ENCODE measurements around the gene AP4E1.
"Not testable (repeated sequence)": the region's sequence is repeated elsewhere in the genome, so short reads cannot be mapped to it uniquely, and the experiment has no call there.

AP4E1 gene

GRCh38 chr15:50890751-50891150 lies 17.7 kb upstream of the AP4E1 start:
- DNase-seq, result no peak

GRCh38 chr15:50891159-50891558 lies 17.3 kb upstream of the AP4E1 start:
- no peak for DNase-seq

DNA sequence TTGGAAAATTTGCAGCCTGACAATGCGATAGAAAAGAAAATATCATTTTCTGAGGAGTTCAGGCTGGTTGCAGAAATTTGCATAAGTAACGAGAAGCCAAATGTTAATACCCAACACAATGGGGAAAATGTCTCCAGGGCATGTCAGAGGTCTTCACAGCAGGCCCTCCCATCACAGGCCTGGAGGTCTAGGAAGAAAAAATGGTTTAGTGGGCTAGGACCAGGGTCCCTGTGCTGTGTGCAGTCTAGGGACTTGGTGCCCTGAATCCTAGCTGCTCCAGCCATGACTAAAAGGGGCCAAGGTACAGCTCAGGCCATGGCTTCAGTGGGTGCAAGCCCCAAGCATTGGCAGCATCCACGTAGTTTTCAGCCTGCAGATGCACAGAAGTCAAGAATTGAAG lies 14.5 kb upstream of the AP4E1 start:
- DNase-seq, result no peak

- DNase-seq, result not testable (repeated sequence)
These were observed 7.1 kb upstream of the AP4E1 start for GRCh38 chr15:50901390-50901789.

DNA sequence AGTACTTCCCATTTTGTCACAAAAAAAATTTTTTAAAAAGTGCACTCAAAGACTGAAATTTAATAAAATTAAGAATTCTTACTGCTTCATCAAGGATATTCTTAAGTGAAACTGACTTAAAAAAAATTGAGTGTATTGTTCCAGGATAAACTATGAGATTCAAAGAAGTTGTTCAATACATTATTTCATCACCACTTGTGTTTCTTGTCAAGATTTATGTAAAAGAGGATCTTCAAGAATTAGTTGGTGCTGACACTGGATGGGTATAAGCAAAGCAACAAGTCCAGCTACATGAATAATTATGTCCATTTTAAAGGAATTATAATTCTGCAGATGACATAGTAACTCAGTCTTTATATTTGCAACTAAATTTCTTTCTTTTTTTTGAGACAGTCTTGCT lies 4.3 kb upstream of the AP4E1 start:
- no peak for DNase-seq

GRCh38 chr15:50905055-50905454 lies 3.4 kb upstream of the AP4E1 start:
- DNase-seq, result no peak

DNA sequence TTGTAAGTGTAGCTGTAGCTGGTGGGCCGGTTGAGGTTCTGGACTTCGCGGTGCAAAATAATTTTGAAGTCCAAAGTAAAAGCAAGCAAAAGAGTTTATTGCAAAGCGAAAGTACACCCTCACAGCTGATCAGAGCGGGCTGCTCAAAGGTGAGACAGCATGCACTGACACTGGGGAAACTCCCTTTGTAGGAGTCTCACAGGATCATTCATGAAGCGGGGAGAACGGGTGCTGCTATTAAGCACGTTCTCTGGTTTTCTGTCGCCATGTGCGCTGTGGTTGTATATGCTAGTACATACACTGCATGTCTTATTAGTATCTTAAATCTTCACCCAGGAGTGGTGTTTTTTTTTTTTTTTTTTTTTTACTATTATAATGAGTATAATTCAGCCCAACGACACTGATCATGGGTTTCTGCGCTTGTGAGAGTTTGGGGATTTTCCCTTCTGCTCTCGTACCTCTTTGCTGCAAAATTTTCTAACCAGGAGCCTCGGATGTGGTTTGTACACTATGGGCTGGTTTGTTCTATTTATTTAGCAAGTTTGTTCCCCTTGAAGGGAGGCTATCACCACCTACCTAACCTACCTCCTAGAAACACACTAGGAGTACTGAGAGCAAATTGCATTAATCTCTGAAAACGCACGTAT lies 1.4 kb upstream of the AP4E1 start:
- DNase-seq, result peak; percentile 58

GRCh38 chr15:50907601-50908208 lies 778 bp upstream of the AP4E1 start:
- DNase-seq, result peak; percentile 33

DNA sequence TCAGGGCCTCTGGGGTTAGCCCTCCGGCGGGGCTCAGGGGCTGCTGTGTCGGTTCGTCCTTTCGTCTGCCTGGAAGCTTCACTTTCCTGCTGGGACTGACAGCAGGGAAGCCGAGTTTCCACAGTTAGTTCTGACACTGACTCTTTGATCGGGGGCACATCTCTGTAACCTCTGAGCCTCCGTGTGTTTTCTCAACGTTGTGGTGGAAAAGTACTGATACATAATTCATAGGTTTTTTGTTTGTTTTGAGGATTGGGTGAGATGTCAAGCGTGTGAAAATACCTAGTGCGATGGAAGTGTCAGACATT lies 481 bp downstream of the AP4E1 start:
- DNase-seq, result peak; percentile 24

DNA sequence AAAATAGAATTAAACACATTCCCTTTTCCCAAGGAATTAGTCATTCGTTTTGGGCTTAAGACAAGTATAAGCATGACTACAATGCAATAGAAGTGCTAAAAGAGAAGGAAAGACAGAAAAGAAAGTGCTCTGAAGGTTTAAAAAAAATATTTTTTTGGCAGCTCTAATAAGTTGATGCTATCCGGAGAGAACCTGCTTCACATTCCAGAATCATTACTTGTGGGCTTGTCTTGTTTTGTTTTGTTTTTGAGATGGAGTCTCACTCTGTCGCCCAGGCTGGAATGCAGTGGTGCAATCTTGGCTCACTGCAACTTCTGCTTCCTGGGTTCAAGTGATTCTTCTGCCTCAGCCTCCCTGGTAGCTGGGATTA lies 1.9 kb downstream of the AP4E1 start:
- DNase-seq, result peak; percentile 93

- peak; percentile 92 for DNase-seq
These were observed 2.5 kb downstream of the AP4E1 start for GRCh38 chr15:50911001-50911400.

GRCh38 chr15:50911621-50912020 lies 3.1 kb downstream of the AP4E1 start:
- DNase-seq, result peak; percentile 24

DNA sequence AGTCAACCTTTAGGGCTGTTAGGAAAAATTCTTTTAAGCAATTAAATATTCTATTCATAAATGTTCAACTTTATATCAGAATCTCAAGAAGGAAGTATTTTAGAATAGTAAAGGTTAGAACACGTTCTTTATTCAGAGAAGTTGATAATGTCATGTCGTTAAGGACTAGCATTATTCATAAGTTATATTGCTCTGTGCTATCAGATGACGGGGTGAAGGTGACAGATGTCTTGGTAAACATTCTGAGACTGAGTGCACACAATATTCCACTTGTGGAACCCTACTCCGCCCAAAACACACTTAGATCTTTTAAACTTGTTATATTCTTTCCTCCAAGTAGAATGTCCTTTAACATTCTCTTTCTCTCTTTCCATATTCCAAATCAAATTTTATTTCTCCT lies 7.9 kb downstream of the AP4E1 start:
- DNase-seq, result no peak

- DNase-seq, result not testable (repeated sequence)
These were observed 10.9 kb downstream of the AP4E1 start for GRCh38 chr15:50919359-50919758.

DNA sequence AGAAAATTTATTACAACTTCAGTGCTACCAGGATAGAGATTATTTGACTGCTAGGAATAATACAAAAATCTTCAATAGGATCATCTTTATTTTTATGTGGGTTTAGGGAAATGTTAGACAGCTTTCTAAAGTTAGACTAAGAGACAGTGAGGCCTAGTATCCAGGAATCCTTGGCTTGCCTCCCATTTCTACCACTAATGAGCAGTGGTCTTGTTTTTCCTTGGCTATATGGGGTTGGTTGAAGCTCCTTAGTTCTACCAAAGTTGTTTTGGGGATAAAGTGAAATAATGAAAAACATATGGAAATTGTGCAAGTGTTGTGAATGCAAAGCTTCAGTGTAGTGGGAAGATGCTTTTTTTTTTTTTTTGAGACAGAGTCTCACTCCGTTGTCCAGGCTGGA lies 16.8 kb downstream of the AP4E1 start:
- no peak for DNase-seq

- DNase-seq, result no peak
These were observed 20.6 kb downstream of the AP4E1 start for GRCh38 chr15:50929062-50929461.

GRCh38 chr15:50930792-50931191 lies 22.3 kb downstream of the AP4E1 start:
- no peak for DNase-seq

DNA sequence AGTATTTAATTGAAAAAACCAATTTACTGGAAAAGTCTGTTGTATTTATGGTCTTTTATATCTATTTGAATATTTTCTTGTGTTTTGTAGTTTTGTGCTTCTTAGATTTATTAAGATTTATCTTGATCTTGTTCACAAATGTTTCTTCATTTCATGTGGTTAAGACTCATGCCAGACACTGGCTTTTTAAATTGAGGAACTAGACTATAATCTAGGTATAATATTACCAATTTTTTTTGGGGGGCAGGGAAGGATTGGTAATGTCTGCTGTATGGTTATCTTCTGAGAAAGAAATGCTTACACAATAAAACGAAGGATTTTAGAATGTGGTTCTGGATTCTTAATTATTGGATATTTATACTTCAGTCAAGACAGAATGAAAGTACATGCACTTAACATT lies 24.9 kb downstream of the AP4E1 start:
- DNase-seq, result no peak

GRCh38 chr15:50938525-50938924 lies 30.0 kb downstream of the AP4E1 start:
- no peak for DNase-seq

GRCh38 chr15:50939911-50940310 lies 31.4 kb downstream of the AP4E1 start:
- no peak for DNase-seq

DNA sequence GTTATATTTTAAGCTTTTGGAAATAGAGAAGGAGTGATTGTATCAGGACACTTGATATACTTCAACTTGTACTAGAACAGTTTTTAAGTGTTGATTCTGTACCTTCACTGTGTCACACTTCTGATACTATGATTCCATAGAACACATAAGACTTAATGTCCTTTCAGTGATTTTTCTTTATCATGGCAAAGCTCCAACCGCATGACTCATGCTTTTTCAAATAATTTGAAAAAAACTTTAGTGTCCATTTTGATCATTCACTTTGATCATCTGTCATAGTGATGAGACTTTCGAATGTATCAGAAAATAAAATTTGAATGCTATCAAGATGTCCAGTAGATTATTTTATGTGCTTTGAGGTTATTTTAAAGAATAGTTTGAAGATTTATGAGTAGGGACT lies 32.0 kb downstream of the AP4E1 start:
- DNase-seq, result no peak

GRCh38 chr15:50943638-50944037 lies 35.2 kb downstream of the AP4E1 start:
- DNase-seq, result no peak

DNA sequence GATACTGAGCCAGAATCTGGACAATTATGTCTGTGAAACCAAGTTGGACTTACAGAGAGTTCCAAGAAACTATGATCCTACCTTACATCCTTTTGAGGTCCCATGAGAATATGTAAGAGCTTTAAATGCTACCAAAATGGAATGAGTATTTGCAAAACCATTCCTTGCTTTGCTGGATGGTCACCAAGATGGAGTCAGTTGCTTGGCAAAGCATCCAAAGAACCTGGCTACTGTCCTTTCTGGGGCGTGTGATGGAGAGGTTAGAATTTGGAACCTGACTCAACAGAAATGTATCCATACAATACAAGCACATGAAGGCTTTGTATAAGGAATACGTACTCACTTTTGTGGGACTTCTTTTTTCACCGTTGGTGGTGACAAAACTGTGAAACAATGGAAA lies 36.2 kb downstream of the AP4E1 start:
- no peak for DNase-seq

- no peak for DNase-seq
These were observed 37.2 kb downstream of the AP4E1 start for GRCh38 chr15:50945725-50946124.

DNA sequence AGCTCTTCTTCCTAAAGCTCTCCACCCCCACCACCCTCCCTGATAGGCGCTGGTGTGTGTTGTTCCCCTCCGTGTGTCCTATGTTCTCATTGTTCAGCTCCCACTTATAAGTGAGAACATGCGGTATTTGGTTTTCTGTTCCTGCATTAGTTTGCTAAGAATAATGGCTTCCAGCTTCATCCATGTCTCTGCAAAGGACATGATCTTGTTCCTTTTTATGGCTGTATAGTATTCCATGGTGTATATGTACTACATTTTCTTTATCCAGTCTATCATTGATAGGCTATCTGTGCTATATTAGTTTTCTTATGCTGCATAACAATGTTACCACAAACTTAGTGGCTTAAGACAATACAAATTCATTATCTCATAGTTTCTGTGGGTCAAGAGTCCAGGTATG lies 42.3 kb downstream of the AP4E1 start:
- DNase-seq, result not testable (repeated sequence)
